HepG2 (cell line): Measurements from ENCODE around the gene PALM3.

Source experiments
- ATF3 ChIP-seq: sonication (generic); formaldehyde crosslinking; IDR thresholded peaks from 2 replicates; pipeline ENCODE4 v1.4.0; 2020; ENCODE audit warnings: missing genetic modification reagents
- CTCF ChIP-seq: sonication (generic); formaldehyde crosslinking; IDR thresholded peaks from 2 replicates; pipeline ENCODE4 v1.5.0; 2020; ENCODE audit warnings: mild to moderate bottlenecking, missing genetic modification reagents, moderate library complexity
- EP300 ChIP-seq, 3 experiments: sonication (generic) in 1 of 3; formaldehyde crosslinking in 1 of 3; IDR thresholded peaks; 2 replicates each; pipeline versions ENCODE4 v1.5.1 to v1.6.1; 2011 to 2020; ENCODE audit warnings: low read depth in 2 of 3, low read length in 2 of 3, borderline replicate concordance in 1 of 3, improper control_type of control experiment in 1 of 3, mild to moderate bottlenecking in 1 of 3, missing genetic modification reagents in 1 of 3, moderate library complexity in 1 of 3
- POLR2A ChIP-seq, 2 experiments: IDR thresholded peaks; 2 replicates each; pipeline ENCODE4 v1.6.1; 2011; ENCODE audit warnings: low read depth in 2 of 2, low read length in 2 of 2, mild to moderate bottlenecking in 1 of 2, moderate library complexity in 1 of 2; ENCODE audit not compliant: insufficient read depth in 1 of 2
- SALL1 ChIP-seq: sonication (generic); formaldehyde crosslinking; IDR thresholded peaks from 2 replicates; pipeline ENCODE4 v1.8.0; 2022; ENCODE audit warnings: mild to moderate bottlenecking, missing genetic modification reagents
- SIN3A ChIP-seq: IDR thresholded peaks from 2 replicates; pipeline ENCODE4 v1.6.1; 2011; ENCODE audit warnings: low read depth, mild to moderate bottlenecking, control low read depth, low read length, borderline replicate concordance
- TAF1 ChIP-seq: sonication (generic); formaldehyde crosslinking; IDR thresholded peaks from 2 replicates; pipeline ENCODE4 v1.4.0; 2020; ENCODE audit warnings: missing genetic modification reagents
- ZNF34 ChIP-seq: sonication (generic); formaldehyde crosslinking; IDR thresholded peaks from 2 replicates; pipeline ENCODE4 v1.4.0; 2020; ENCODE audit warnings: mild to moderate bottlenecking, missing genetic modification reagents, borderline replicate concordance
- ZNF451 ChIP-seq: sonication (generic); formaldehyde crosslinking; IDR thresholded peaks from 2 replicates; pipeline ENCODE4 v1.5.0; 2020; ENCODE audit warnings: mild to moderate bottlenecking, missing genetic modification reagents
- ZZZ3 ChIP-seq: sonication (generic); formaldehyde crosslinking; IDR thresholded peaks from 2 replicates; pipeline ENCODE4 v1.4.0; 2020; ENCODE audit warnings: missing genetic modification reagents, mild to moderate bottlenecking, borderline replicate concordance

DNA sequence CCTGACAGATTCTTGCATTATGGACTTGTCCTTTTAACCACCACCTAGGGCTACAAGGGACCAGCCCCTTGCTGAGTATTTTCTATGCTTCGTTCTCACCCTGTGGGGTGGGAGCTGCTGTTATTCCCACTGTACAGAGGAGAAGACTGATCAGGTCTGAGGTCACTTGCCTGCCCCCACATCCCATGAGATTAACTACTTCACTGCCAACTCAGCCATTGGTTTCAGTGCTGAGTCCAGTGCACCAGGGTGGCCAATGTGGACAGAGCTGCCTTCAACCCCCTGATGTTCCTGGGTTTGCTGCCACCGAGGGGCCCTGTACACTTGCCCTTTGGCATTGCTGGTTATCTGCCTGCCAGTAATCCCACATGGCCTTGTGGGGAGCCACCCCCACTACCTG lies 48.8 kb upstream of the PALM3 start:
- TF ChIP-seq ZNF34 (CRISPR knock-in tag) (no peak), ATF3 (CRISPR knock-in tag) (no peak), ZNF451 (no peak), ZZZ3 (no peak), SIN3A (no peak), POLR2A (IDR thresholded peaks at IDR 0.05; ENCODE audit: insufficient read depth in 1 of 2, low read depth in 2 of 2, low read length in 2 of 2) (no peak), TAF1 (CRISPR knock-in tag) (no peak), CTCF (CRISPR knock-in tag) (no peak), EP300 (IDR thresholded peaks at IDR 0.05; ENCODE audit: low read depth in 2 of 2, low read length in 2 of 2) (no peak), EP300 (CRISPR knock-in tag; IDR thresholded peaks at IDR 0.05; ENCODE audit: borderline replicate concordance) (no peak), SALL1 (CRISPR knock-in tag) (no peak)
